Measurements from ENCODE around the gene SYNDIG1.

SYNDIG1 gene

GRCh38 chr20:24672181-24672880 is 202.9 kb downstream of the SYNDIG1 start:
- DNase-seq (ENCODE audit: low read depth in 4 of 4, low spot score in 1 of 4) = no peak

GRCh38 chr20:24672886-24673677 is 203.7 kb downstream of the SYNDIG1 start:
- no peak for DNase-seq (ENCODE audit: low read depth in 4 of 4, low spot score in 1 of 4)

- no peak for DNase-seq (ENCODE audit: low read depth in 4 of 4, low spot score in 1 of 4)
Observed at GRCh38 chr20:24673678-24674570, 204.5 kb downstream of the SYNDIG1 start.

GRCh38 chr20:24674921-24675605 is 205.6 kb downstream of the SYNDIG1 start:
- no peak for DNase-seq (ENCODE audit: low read depth in 4 of 4, low spot score in 1 of 4)

- no peak for DNase-seq (ENCODE audit: low read depth in 4 of 4, low spot score in 1 of 4)
Observed at GRCh38 chr20:24675651-24676352, 206.4 kb downstream of the SYNDIG1 start.

GRCh38 chr20:24676353-24676977 is 207.0 kb downstream of the SYNDIG1 start:
- DNase-seq (ENCODE audit: low read depth in 4 of 4, low spot score in 1 of 4) = no peak

- no peak for DNase-seq (ENCODE audit: low read depth in 4 of 4, low spot score in 1 of 4)
Observed at GRCh38 chr20:24676978-24677370, 207.5 kb downstream of the SYNDIG1 start.

GRCh38 chr20:24677626-24678315 is 208.3 kb downstream of the SYNDIG1 start:
- no peak for DNase-seq (ENCODE audit: low read depth in 4 of 4, low spot score in 1 of 4)

GRCh38 chr20:24678351-24679106 is 209.1 kb downstream of the SYNDIG1 start:
- DNase-seq (ENCODE audit: low read depth in 4 of 4, low spot score in 1 of 4) = no peak

GRCh38 chr20:24679448-24680047 is 210.1 kb downstream of the SYNDIG1 start:
- DNase-seq (ENCODE audit: low read depth in 4 of 4, low spot score in 1 of 4) = no peak

- DNase-seq (ENCODE audit: low read depth in 4 of 4, low spot score in 1 of 4) = no peak
Observed at GRCh38 chr20:24681634-24682495, 212.4 kb downstream of the SYNDIG1 start.

- no peak for DNase-seq (ENCODE audit: low read depth in 4 of 4, low spot score in 1 of 4)
Observed at GRCh38 chr20:24682496-24682985, 213.1 kb downstream of the SYNDIG1 start.

- no peak for DNase-seq (ENCODE audit: low read depth in 4 of 4, low spot score in 1 of 4)
Observed at GRCh38 chr20:24683676-24684075, 214.2 kb downstream of the SYNDIG1 start.

- DNase-seq (ENCODE audit: low read depth in 4 of 4, low spot score in 1 of 4) = no peak
Observed at GRCh38 chr20:24684421-24684871, 215.0 kb downstream of the SYNDIG1 start.

GRCh38 chr20:24684956-24685691 is 215.7 kb downstream of the SYNDIG1 start:
- no peak for DNase-seq (ENCODE audit: low read depth in 4 of 4, low spot score in 1 of 4)

GRCh38 chr20:24685736-24686135 is 216.3 kb downstream of the SYNDIG1 start:
- DNase-seq (ENCODE audit: low read depth in 4 of 4, low spot score in 1 of 4) = no peak

Data from stimulated activated CD4-positive, alpha-beta T cell treated with anti-CD3 and anti-CD28 coated beads, Interleukin-1b, Interleukin-23, amount 100 ng/mL, for 24 hours (primary cell).